Measurements from ENCODE around the gene OTUD6A. TPM values are rescaled to one million over a fixed set of nuclear protein-coding genes. Genes with fewer than 3 reads are reported as not detected.
"Not testable (repeated sequence)": the region's sequence is repeated elsewhere in the genome, so short reads cannot be mapped to it uniquely, and the experiment has no call there.

The OTUD6A gene
- total RNA-seq, 1 donor from 2014 or later = not detected

DNA sequence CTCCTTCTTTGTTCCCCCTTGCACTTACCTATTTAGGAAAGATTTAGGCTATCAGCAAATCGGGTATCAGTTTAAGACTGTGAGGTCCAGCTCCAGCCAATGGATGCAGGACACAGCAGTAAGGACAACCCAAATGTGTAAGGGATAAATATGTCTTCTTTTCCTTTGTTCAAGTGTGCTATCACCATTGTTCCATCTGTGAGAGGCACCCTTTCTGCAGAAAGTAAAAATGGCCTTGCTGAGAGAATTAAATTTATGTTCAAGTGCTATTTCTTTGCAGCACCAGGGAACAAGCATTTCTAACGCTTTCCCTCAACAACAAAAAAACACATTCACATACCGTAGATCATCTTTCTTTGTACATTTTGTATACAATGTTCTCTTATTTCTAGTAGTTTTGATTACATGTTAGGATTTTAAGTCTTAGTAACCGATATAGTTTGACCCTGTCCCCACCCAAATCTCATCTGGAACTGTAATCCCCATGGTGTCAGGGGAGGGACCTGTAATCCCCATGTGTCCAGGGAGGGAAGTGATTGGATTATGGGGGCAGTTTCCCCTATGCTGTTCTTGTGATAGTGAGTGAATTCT lies 49.3 kb downstream of the OTUD6A start:
- DNase-seq (ENCODE audit: low spot score); intact Hi-C loops (cut with DNase I): not testable (repeated sequence)

Small RNAs within 50 kb of the gene (microRNA-seq; reads per million reads assigned to microRNA genes)
- 15.6 reads per million, percentile 32 among the genes with 10 or more reads in this experiment for gene MIR676

Other genes starting within 250 kb of the OTUD6A start
- not detected for gene AWAT2, start 12.5 kb upstream of the OTUD6A start, total RNA-seq
- 31.2 TPM for gene IGBP1, start 71.0 kb downstream of the OTUD6A start, total RNA-seq
- not detected for gene DGAT2L6, start 115.0 kb downstream of the OTUD6A start, total RNA-seq
- not detected for gene AWAT1, start 172.2 kb downstream of the OTUD6A start, total RNA-seq
- gene P2RY4, start 197.7 kb downstream of the OTUD6A start, total RNA-seq = 0.24 TPM
- gene ARR3, start 205.9 kb downstream of the OTUD6A start, total RNA-seq = not detected
- not detected for gene RAB41, start 219.7 kb downstream of the OTUD6A start, total RNA-seq
- gene PDZD11, start 227.5 kb downstream of the OTUD6A start, total RNA-seq = 32.7 TPM
- 0.38 TPM for gene KIF4A, start 227.6 kb downstream of the OTUD6A start, total RNA-seq